GM19452 (cell line): Measurements from ENCODE around the gene OR6B2.
"Not testable (repeated sequence)": the region's sequence is repeated elsewhere in the genome, so short reads cannot be mapped to it uniquely, and the experiment has no call there.

Experiments
- ATAC-seq: cut with Tn5 transposase; IDR thresholded peaks from one replicate; pipeline ENCODE4 v1.9.1; 2021; ENCODE audit not compliant: unreplicated experiment

OR6B2 gene

DNA sequence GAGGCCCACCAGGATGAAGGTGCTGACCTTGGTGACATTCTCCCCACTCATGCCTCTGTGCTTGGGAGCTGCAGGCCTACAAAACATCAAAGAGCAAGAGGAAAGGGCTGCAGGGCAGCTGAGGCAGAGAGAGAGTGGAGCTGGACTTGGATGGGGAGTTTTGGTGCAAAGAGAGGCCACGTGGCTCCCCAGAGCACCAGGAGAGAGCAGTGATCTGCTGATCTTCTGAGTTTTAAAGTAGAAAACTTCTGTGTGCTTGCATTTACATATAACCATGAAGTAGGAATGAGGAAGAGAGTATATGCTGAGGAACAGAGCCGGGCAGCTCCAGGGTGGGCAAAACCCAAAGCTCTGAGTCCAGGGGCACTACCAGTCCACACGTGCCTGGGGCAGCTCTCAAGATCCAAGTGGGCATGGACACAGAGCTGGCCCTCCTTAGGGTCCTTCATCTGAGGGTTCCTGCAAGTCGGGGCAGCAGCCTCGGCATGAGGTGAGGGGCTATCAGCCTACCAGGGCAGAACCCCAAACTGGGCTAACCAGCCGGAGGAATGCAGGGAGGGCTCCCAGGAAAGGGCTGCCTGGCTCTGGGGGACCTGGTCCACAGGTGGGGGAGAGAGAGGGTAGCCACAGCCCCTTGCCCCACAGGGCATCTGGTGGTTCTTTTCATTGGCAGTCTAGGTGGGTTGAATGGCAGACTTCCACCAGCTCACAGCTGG is at the start of gene OR6B2:
Gene OR6B2, minus strand, starts transcription at position 51 of the 716 bp plus-strand sequence. Its CDS starts 0 bp downstream, at position 51.
- ATAC-seq = no peak

DNA sequence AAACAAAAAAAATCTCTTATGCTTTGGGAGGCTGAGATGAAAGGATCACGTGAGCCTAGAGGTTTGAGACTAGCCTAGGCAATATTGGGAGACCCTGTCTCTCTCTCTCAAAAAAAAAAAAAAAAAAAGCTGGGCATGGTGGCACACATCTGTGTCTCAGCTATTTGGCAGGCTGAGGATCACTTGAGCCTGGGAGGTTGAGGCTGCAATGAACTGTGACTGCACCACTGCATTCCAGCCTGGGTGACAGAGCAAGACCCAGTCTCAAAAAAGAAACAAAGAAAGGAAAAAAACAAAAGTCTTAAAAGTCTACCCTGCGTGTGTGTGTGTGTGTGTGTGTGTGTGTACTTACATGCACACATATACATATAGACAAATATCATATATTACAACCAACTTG is 48.4 kb upstream of the OR6B2 start:
- ATAC-seq = no peak

- no peak for ATAC-seq
Observed at GRCh38 chr2:240077442-240077841, 47.2 kb upstream of the OR6B2 start.

DNA sequence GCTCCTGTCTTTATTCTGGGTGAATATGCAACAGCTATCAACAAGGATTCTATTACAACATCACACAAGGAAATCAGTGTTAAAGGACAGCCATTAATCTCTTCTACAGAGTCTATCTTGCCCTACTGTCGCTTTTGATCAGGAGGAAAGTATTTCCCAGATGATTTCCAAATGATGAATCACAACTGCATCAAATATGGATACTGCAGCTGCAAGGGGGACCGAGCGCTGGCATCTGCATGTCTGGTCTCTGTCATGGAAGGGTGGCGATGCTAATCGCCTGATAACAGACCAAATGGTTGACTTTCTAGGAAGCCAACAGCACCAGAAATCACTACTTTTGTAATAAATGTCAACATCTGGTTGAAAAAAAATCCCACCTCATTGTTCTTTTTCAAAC is 44.3 kb upstream of the OR6B2 start:
- no peak for ATAC-seq

DNA sequence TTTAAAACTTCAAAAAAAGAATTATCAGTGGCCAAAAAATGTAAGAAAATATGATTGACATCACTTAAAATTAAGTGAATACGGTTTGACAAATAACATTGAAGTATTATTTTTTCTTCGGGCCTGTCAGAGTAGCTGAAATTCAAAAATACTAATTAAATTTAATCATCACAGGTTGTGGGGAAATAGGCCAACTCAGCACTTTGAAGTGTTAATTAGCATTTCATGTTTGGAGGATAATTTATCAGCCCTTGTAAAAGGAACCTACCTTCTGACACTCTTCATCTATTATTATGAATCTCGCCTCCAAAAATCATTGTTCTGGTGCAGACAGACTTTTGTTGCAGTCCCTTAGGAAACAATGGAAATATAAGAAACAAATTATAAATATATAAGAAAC is 40.7 kb upstream of the OR6B2 start:
- no peak for ATAC-seq

DNA sequence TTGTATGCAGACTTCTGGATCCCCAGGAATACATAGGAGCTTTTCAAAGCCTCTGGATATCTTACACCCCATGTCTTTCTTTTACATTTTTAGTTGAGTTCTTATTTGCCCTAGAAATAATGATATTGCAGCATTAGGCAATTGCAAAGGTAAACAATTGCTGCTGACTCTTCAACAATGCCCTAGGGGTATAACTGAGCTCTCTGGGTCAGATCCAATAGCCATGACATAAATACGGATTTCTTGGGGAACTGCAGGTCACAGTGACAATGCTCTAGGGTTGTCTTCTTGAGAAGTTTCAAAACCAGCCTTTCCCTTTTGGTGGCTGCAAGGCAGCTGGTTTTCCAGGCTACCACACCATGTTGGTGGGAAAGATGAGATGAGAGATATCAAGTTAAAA is 39.6 kb upstream of the OR6B2 start:
- no peak for ATAC-seq

DNA sequence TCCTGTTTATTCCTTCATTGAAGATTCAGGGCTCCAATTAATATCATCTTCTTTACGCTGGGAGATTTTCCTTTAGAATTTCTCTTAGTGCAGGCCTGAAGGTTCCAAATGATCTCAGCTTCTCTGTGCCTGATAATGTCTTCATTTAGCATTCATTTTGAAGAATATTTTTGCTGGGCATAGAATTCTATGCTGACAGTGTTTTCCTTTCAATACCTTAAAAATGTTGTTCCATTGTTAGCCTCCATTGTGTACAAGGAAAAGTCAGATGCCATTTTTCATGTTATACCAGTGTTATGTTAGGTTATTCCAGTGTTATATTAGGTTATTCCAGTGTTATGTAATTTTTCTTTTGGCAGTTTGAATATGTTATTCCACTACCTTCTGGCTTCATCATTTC is 38.0 kb upstream of the OR6B2 start:
- ATAC-seq = no peak

DNA sequence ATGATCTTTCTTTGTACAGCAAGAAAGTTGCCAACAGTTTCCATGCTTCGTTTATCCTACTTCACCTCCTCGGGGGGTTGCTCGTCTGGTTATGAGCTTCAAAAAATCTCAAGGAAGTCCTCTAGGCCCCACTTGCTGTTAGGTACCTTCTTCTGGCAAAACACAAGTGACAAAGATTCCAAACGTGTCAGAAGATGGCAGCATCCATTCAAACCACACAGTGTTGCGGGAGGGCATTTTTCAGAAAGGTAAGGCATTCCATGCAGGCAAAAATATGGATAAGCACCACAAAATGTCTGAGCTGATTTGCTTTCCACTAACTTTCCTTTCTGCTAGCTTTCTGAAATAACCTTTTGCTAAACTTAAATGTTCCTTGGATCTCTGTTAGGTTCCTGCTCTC is 36.3 kb upstream of the OR6B2 start:
- ATAC-seq = no peak

GRCh38 chr2:240064898-240065297 is 34.7 kb upstream of the OR6B2 start:
- no peak for ATAC-seq

GRCh38 chr2:240060977-240061591 is 30.9 kb upstream of the OR6B2 start:
- no peak for ATAC-seq

DNA sequence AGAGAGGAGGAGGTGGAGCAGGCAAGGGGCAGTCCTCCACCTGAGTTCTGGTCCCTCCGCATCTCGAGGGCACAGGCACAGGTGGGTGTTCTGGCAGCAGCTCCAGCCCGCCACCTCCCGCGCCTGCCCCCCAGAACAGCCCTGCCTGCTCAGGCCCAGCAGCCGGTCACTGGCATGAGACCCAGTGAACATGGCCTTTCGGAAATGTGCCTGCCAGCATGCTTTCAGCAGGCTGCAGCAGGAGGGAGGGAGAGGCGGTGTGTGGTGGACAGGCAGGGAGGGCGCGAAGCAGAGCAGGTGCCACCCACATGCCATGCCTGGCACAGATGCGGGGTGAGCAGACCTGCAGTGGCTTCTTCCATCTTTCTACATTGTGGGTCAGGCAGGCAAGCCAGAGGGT is 26.4 kb upstream of the OR6B2 start:
- no peak for ATAC-seq

GRCh38 chr2:240055177-240055917 is 25.1 kb upstream of the OR6B2 start:
- ATAC-seq = no peak

- no peak for ATAC-seq
Observed at GRCh38 chr2:240053173-240054155, 23.2 kb upstream of the OR6B2 start, which contains the start of gene OR6B3. Gene OR6B3 (minus strand): TSS chr2:240053521.

- ATAC-seq = no peak
Observed at GRCh38 chr2:240052524-240052923, 22.3 kb upstream of the OR6B2 start.

- no peak for ATAC-seq
Observed at GRCh38 chr2:240051697-240052096, 21.5 kb upstream of the OR6B2 start.

DNA sequence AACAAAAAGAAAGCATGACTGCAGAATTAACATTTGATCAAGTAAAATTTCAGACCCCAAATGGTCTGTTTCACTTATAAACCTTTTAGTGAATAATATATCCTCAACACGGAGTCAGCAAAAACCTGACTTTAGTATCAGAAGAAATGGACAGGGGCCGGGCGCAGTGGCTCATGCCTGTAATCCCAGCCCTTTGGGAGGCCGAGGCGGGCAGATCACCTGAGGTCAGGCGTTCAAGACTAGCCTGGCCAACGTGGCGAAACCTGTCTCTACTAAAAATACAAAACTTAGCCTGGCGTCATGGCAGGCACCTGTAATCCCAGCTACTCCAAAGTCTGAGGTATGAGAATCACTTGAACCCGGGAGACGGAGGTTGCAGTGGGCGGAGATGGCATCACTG is 20.0 kb upstream of the OR6B2 start:
- ATAC-seq = no peak

- ATAC-seq = no peak
Observed at GRCh38 chr2:240048237-240048636, 18.0 kb upstream of the OR6B2 start.

GRCh38 chr2:240045098-240045497 is 14.9 kb upstream of the OR6B2 start:
- no peak for ATAC-seq

DNA sequence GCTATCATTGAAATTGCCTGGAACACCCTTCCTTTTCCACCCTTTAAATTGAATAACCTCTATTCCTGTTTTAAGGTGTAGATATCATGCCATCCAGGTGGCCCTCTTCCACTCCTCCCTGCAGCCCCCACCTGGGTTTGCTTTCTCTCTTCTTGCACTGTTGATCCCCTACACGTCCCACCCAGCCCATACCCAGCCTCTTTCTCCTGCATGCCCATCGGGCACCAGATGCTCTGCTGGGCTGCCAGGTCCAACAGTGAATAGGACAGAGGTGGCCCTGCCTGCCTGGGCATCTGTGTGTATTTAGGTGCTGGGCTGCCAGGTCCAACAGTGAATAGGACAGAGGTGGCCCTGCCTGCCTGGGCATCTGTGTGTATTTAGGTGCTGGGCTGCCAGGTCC is 13.9 kb upstream of the OR6B2 start:
- not testable (repeated sequence) for ATAC-seq

GRCh38 chr2:240043279-240043989 is 13.2 kb upstream of the OR6B2 start:
- ATAC-seq = no peak
